IPS-11a (cell line): ENCODE measurements around the gene PET100.
"Not testable (repeated sequence)": the region's sequence is repeated elsewhere in the genome, so short reads cannot be mapped to it uniquely, and the experiment has no call there.

Experiments used
- H3K4me3 ChIP-seq: one replicate; pipeline ENCODE4 v1.5.1; 2013; ENCODE audit warnings: low read depth, low read length, control low read depth

Gene PET100

GRCh38 chr19:7632340-7633203 lies 3.0 kb downstream of the PET100 start:
- no peak overlapping the region for H3K4me3 ChIP-seq

- no peak within 1 kb of the TSS for H3K4me3 ChIP-seq
Observed at GRCh38 chr19:7633698-7634097, 4.1 kb downstream of the PET100 start, which contains the start of gene PCP2. TSS of gene PCP2 (minus strand) at chr19:7633719. CDS start at chr19:7633457, 262 bp downstream.

- no peak overlapping the region for H3K4me3 ChIP-seq
Observed at GRCh38 chr19:7635670-7636069, 6.1 kb downstream of the PET100 start.

- H3K4me3 ChIP-seq, result no peak overlapping the region
Observed at GRCh38 chr19:7636317-7636690, 6.7 kb downstream of the PET100 start.

GRCh38 chr19:7636691-7637373 lies 7.2 kb downstream of the PET100 start, which contains the start of gene STXBP2:
TSS of gene STXBP2 (plus strand) at chr19:7637110. CDS start at chr19:7637150, 40 bp downstream.
- peak within 1 kb of the TSS; percentile 62 for H3K4me3 ChIP-seq

GRCh38 chr19:7637374-7638256 lies 8.0 kb downstream of the PET100 start:
- peak overlapping the region; percentile 62 for H3K4me3 ChIP-seq

- H3K4me3 ChIP-seq, result no peak overlapping the region
Observed at GRCh38 chr19:7638802-7639465, 9.3 kb downstream of the PET100 start.

GRCh38 chr19:7639863-7640348 lies 10.3 kb downstream of the PET100 start:
- no peak overlapping the region for H3K4me3 ChIP-seq

GRCh38 chr19:7640803-7641202 lies 11.2 kb downstream of the PET100 start:
- no peak overlapping the region for H3K4me3 ChIP-seq

- H3K4me3 ChIP-seq, result no peak overlapping the region
Observed at GRCh38 chr19:7641290-7642276, 12.0 kb downstream of the PET100 start.

GRCh38 chr19:7642295-7643030 lies 12.9 kb downstream of the PET100 start:
- H3K4me3 ChIP-seq, result no peak overlapping the region

- H3K4me3 ChIP-seq, result no peak overlapping the region
Observed at GRCh38 chr19:7643031-7643415, 13.4 kb downstream of the PET100 start.

- not testable (repeated sequence) for H3K4me3 ChIP-seq
Observed at GRCh38 chr19:7643629-7644549, 14.3 kb downstream of the PET100 start.

- no peak overlapping the region for H3K4me3 ChIP-seq
Observed at GRCh38 chr19:7644550-7644877, 14.9 kb downstream of the PET100 start.

GRCh38 chr19:7645163-7645562 lies 15.6 kb downstream of the PET100 start:
- H3K4me3 ChIP-seq, result no peak overlapping the region

- H3K4me3 ChIP-seq, result no peak overlapping the region
Observed at GRCh38 chr19:7645656-7646425, 16.2 kb downstream of the PET100 start.

GRCh38 chr19:7646426-7646700 lies 16.8 kb downstream of the PET100 start:
- no peak overlapping the region for H3K4me3 ChIP-seq
